ENCODE results near the gene SLC24A4. TPM values are rescaled to one million over a fixed set of nuclear protein-coding genes. Genes with fewer than 3 reads are reported as not detected.

SLC24A4 gene
- total RNA-seq, 1 donor from 2014 or later, result 1.1 TPM

DNA sequence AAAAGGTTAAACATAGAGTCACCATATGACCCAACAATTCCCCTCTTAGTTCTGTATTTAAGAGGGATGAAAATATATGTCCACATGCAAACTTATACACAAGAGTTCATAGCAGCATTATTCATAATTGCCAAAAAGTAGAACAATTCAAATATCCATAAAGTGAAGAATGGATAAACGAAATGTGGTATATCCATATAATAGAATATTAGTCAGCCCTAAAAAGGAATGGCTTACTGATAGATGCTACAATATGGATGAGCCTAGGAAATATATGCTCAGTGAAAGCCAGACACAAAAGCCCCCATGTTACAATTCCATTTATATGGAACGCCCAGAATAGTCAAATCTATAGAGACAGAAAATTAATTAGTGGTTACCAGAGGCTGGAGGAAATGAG lies 146.6 kb downstream of the SLC24A4 start:
- Mint-ChIP-seq H3K27ac (ENCODE audit: unreplicated experiment) (no peak overlapping the region), H3K36me3 (ENCODE audit: low read depth, unreplicated experiment) (no peaks in the 10 kb centered on the region), H3K27me3 (ENCODE audit: unreplicated experiment) (no peaks in the 10 kb centered on the region), H3K4me1 (ENCODE audit: unreplicated experiment) (peaks cover 4% of the 10 kb centered on the region), H3K4me3 (ENCODE audit: unreplicated experiment) (no peak overlapping the region), H3K9me3 (ENCODE audit: unreplicated experiment) (no peaks in the 10 kb centered on the region)
- no peak for DNase-seq (ENCODE audit: low spot score)
- TF ChIP-seq, protein P1, sequence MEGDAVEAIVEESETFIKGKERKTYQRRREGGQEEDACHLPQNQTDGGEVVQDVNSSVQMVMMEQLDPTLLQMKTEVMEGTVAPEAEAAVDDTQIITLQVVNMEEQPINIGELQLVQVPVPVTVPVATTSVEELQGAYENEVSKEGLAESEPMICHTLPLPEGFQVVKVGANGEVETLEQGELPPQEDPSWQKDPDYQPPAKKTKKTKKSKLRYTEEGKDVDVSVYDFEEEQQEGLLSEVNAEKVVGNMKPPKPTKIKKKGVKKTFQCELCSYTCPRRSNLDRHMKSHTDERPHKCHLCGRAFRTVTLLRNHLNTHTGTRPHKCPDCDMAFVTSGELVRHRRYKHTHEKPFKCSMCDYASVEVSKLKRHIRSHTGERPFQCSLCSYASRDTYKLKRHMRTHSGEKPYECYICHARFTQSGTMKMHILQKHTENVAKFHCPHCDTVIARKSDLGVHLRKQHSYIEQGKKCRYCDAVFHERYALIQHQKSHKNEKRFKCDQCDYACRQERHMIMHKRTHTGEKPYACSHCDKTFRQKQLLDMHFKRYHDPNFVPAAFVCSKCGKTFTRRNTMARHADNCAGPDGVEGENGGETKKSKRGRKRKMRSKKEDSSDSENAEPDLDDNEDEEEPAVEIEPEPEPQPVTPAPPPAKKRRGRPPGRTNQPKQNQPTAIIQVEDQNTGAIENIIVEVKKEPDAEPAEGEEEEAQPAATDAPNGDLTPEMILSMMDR (IDR thresholded peaks at IDR 0.05; ENCODE audit: unreplicated experiment), result no peak

DNA sequence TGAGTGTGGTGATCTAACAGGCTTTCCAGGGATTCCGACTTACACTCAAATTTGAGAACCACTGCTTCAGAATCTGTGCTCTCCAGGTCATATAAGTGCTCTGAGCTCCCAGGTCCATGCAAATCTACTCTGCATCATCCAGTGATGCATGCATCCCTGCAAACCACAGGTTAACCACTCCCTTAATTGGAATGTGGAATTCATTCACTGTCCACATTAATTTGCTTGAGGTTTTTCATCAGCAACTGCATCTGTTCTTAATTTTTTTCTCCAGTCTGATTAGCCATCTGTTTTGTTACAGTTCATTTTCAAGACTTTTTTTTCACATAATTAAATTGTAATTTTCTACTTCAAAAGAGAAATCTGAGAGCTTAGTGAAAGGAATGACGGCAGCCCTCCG lies 147.2 kb downstream of the SLC24A4 start:
- no peak for DNase-seq (ENCODE audit: low spot score)
- no peaks in the 10 kb centered on the region for H3K36me3 Mint-ChIP-seq (ENCODE audit: low read depth, unreplicated experiment)
- no peak overlapping the region for H3K27ac Mint-ChIP-seq (ENCODE audit: unreplicated experiment)
- no peaks in the 10 kb centered on the region for H3K9me3 Mint-ChIP-seq (ENCODE audit: unreplicated experiment)
- TF ChIP-seq, protein P1 (IDR thresholded peaks at IDR 0.05; ENCODE audit: unreplicated experiment), result no peak
- peaks cover 4% of the 10 kb centered on the region for H3K4me1 Mint-ChIP-seq (ENCODE audit: unreplicated experiment)
- no peak overlapping the region for H3K4me3 Mint-ChIP-seq (ENCODE audit: unreplicated experiment)
- H3K27me3 Mint-ChIP-seq (ENCODE audit: unreplicated experiment), result no peaks in the 10 kb centered on the region

DNA sequence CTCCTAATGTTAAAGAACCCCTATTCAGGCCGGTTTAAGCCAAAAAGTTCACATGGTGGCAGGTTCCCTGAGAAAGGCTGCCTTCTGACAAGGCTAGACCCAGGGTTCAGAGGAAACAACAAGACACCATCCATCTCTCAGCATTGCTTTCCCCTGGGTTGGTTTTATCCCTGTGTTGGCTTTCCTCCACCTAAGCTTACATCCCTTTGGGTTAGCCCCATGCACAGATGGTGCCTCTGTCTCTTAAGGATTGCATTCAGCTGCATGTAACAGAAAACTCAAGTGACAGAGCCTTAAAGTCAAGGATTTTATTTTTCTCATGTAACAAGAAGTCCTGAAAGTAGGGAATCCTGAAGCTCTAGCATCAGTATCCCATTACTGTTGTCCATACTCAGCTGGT lies 147.8 kb downstream of the SLC24A4 start:
- Mint-ChIP-seq H3K4me1 (ENCODE audit: unreplicated experiment) (peaks cover 4% of the 10 kb centered on the region), H3K27me3 (ENCODE audit: unreplicated experiment) (no peaks in the 10 kb centered on the region), H3K4me3 (ENCODE audit: unreplicated experiment) (no peak overlapping the region), H3K27ac (ENCODE audit: unreplicated experiment) (no peak overlapping the region), H3K9me3 (ENCODE audit: unreplicated experiment) (no peaks in the 10 kb centered on the region), H3K36me3 (ENCODE audit: low read depth, unreplicated experiment) (no peaks in the 10 kb centered on the region)
- TF ChIP-seq, protein P1 (IDR thresholded peaks at IDR 0.05; ENCODE audit: unreplicated experiment), result no peak
- DNase-seq (ENCODE audit: low spot score), result no peak

DNA sequence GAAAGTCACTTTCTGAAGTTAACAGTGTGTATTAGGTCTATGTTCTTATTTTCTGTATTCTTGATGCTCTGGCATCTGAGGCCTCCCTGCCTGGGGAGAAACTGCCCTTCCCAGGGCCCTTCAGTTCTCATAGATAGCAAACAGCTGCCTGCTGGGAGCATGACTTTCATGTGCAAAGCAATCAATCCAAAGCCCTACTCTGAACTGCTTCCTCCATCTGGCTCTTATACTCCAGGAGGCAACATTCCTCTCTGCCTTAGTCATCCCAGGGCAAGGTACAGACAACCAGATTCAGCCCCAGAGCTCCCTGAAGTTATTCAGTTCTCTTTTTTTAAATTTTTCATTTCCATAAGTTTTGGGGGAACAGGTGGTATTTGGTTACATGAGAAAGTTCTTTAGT lies 149.0 kb downstream of the SLC24A4 start:
- TF ChIP-seq, protein P1 (IDR thresholded peaks at IDR 0.05; ENCODE audit: unreplicated experiment), result no peak
- Mint-ChIP-seq H3K36me3 (ENCODE audit: low read depth, unreplicated experiment) (no peaks in the 10 kb centered on the region), H3K27me3 (ENCODE audit: unreplicated experiment) (no peaks in the 10 kb centered on the region), H3K4me3 (ENCODE audit: unreplicated experiment) (no peak overlapping the region), H3K4me1 (ENCODE audit: unreplicated experiment) (peaks cover 4% of the 10 kb centered on the region), H3K27ac (ENCODE audit: unreplicated experiment) (no peak overlapping the region), H3K9me3 (ENCODE audit: unreplicated experiment) (no peaks in the 10 kb centered on the region)
- no peak for DNase-seq (ENCODE audit: low spot score)

DNA sequence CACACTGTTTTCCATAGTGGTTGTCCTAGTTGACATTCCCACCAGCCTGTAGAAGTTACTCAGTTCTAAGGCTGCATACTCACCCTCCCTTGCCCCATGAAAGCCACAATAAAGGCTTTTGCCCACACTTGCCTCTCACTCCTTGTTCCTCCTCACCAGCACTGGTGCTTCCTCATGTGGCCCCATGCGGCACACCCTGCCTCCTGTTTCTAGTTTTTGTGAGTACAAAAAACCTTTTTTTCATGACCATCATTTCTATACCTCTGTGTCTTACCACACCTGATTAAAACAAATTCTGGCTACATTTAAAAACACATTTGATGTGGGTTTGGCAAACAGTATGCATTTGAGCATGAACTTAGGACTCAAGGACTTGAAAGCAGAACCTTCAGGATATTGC lies 149.9 kb downstream of the SLC24A4 start:
- no peak for DNase-seq (ENCODE audit: low spot score)
- Mint-ChIP-seq H3K27ac (ENCODE audit: unreplicated experiment) (no peak overlapping the region), H3K36me3 (ENCODE audit: low read depth, unreplicated experiment) (no peaks in the 10 kb centered on the region), H3K4me3 (ENCODE audit: unreplicated experiment) (no peak overlapping the region), H3K27me3 (ENCODE audit: unreplicated experiment) (no peaks in the 10 kb centered on the region), H3K9me3 (ENCODE audit: unreplicated experiment) (no peaks in the 10 kb centered on the region), H3K4me1 (ENCODE audit: unreplicated experiment) (peaks cover 4% of the 10 kb centered on the region)
- TF ChIP-seq, protein P1 (IDR thresholded peaks at IDR 0.05; ENCODE audit: unreplicated experiment), result no peak

All from endothelial cell (in vitro differentiated cells).